ACC112 (cell line): ENCODE data around the gene SDCCAG8.

ENCODE experiments used
- H2AFZ ChIP-seq: fragments of 200-600 bp; sonication (generic); one replicate; pipeline ENCODE4 v1.6.0; 2017; ENCODE audit warnings: antibody characterized with exemption, low read length; ENCODE audit not compliant: unreplicated experiment
- H3K27ac ChIP-seq: fragments of 200-600 bp; sonication (generic); 2 replicates; pipeline ENCODE4 v1.5.1; 2014; ENCODE audit warnings: low read depth, mild to moderate bottlenecking, antibody characterized with exemption, low read length, moderate library complexity
- H3K27me3 ChIP-seq: fragments of 200-600 bp; sonication (generic); 2 replicates; pipeline ENCODE4 v1.6.1; 2014; ENCODE audit warnings: mild to moderate bottlenecking, antibody characterized with exemption, low read length, moderate library complexity, mixed read lengths; ENCODE audit not compliant: insufficient read depth
- H3K36me3 ChIP-seq: fragments of 200-600 bp; sonication (generic); 2 replicates; pipeline ENCODE4 v1.6.1; 2016; ENCODE audit warnings: mild to moderate bottlenecking, antibody characterized with exemption, low read length, moderate library complexity, mixed read lengths; ENCODE audit not compliant: insufficient read depth
- H3K4me1 ChIP-seq: fragments of 200-600 bp; sonication (generic); one replicate; pipeline ENCODE4 v1.6.1; 2016; ENCODE audit warnings: low read length, mixed read lengths; ENCODE audit not compliant: insufficient read depth, unreplicated experiment, control insufficient read depth
- H3K4me3 ChIP-seq: fragments of 200-600 bp; sonication (generic); 2 replicates; pipeline ENCODE4 v1.5.1; 2014; ENCODE audit warnings: mild to moderate bottlenecking, low read depth, low read length
- H3K79me2 ChIP-seq: fragments of 200-600 bp; sonication (generic); one replicate; pipeline ENCODE4 v1.6.0; 2016; ENCODE audit warnings: low read length; ENCODE audit not compliant: control insufficient read depth, unreplicated experiment, insufficient read depth

Gene SDCCAG8

GRCh38 chr1:243378669-243379068 lies 122.8 kb downstream of the SDCCAG8 start:
- H3K4me1 ChIP-seq = no peaks in the 10 kb centered on the region
- no peak overlapping the region for H3K27ac ChIP-seq
- H3K27me3 ChIP-seq = no peaks in the 10 kb centered on the region
- H3K79me2 ChIP-seq = no peaks in the 10 kb centered on the region
- no peak overlapping the region for H2AFZ ChIP-seq
- no peak overlapping the region for H3K4me3 ChIP-seq
- H3K36me3 ChIP-seq = peaks cover 30% of the 10 kb centered on the region

- H3K4me1 ChIP-seq = no peaks in the 10 kb centered on the region
- H3K27me3 ChIP-seq = no peaks in the 10 kb centered on the region
- no peak overlapping the region for H2AFZ ChIP-seq
- peaks cover 27% of the 10 kb centered on the region for H3K36me3 ChIP-seq
- H3K4me3 ChIP-seq = no peak overlapping the region
- H3K27ac ChIP-seq = no peak overlapping the region
- no peaks in the 10 kb centered on the region for H3K79me2 ChIP-seq
These were observed 123.4 kb downstream of the SDCCAG8 start for GRCh38 chr1:243379208-243379607.

- Histone ChIP-seq H3K4me3 (no peak overlapping the region), H3K36me3 (peaks cover 23% of the 10 kb centered on the region)
These were observed 123.9 kb downstream of the SDCCAG8 start for GRCh38 chr1:243379706-243380105.

GRCh38 chr1:243388276-243388675 lies 132.4 kb downstream of the SDCCAG8 start:
- Histone ChIP-seq H3K79me2 (no peaks in the 10 kb centered on the region), H3K27me3 (no peaks in the 10 kb centered on the region), H3K27ac (no peak overlapping the region), H2AFZ (no peak overlapping the region), H3K36me3 (no peaks in the 10 kb centered on the region; the same call in 1 of the 2 replicates), H3K4me3 (no peak overlapping the region), H3K4me1 (no peaks in the 10 kb centered on the region)

More at GRCh38 chr1:243379706-243380105, 123.9 kb downstream of the SDCCAG8 start:
- no peak overlapping the region for H2AFZ ChIP-seq
- H3K79me2 ChIP-seq = no peaks in the 10 kb centered on the region
- no peak overlapping the region for H3K27ac ChIP-seq
- no peaks in the 10 kb centered on the region for H3K4me1 ChIP-seq
- no peaks in the 10 kb centered on the region for H3K27me3 ChIP-seq

GRCh38 chr1:243390162-243390791 lies 134.4 kb downstream of the SDCCAG8 start:
- H3K36me3 ChIP-seq = peaks cover 12% of the 10 kb centered on the region; the same call in 1 of the 2 replicates
- no peak overlapping the region for H3K4me3 ChIP-seq
- no peaks in the 10 kb centered on the region for H3K27me3 ChIP-seq
- H3K4me1 ChIP-seq = no peaks in the 10 kb centered on the region
- H3K27ac ChIP-seq = no peak overlapping the region
- no peaks in the 10 kb centered on the region for H3K79me2 ChIP-seq
- H2AFZ ChIP-seq = no peak overlapping the region

- no peak overlapping the region for H2AFZ ChIP-seq
These were observed 135.5 kb downstream of the SDCCAG8 start for GRCh38 chr1:243391355-243391754.

GRCh38 chr1:243393096-243393495 lies 137.3 kb downstream of the SDCCAG8 start:
- Histone ChIP-seq H3K4me3 (no peak overlapping the region), H3K4me1 (no peaks in the 10 kb centered on the region), H3K27ac (no peak overlapping the region), H3K27me3 (no peaks in the 10 kb centered on the region), H2AFZ (no peak overlapping the region), H3K79me2 (no peaks in the 10 kb centered on the region), H3K36me3 (peaks cover 12% of the 10 kb centered on the region; the same call in 1 of the 2 replicates)

More at GRCh38 chr1:243391355-243391754, 135.5 kb downstream of the SDCCAG8 start:
- Histone ChIP-seq H3K36me3 (peaks cover 12% of the 10 kb centered on the region; the same call in 1 of the 2 replicates), H3K27me3 (no peaks in the 10 kb centered on the region), H3K79me2 (no peaks in the 10 kb centered on the region), H3K4me1 (no peaks in the 10 kb centered on the region), H3K4me3 (no peak overlapping the region), H3K27ac (no peak overlapping the region)

GRCh38 chr1:243394066-243394465 lies 138.2 kb downstream of the SDCCAG8 start:
- Histone ChIP-seq H3K79me2 (no peaks in the 10 kb centered on the region), H2AFZ (no peak overlapping the region)

GRCh38 chr1:243394601-243395464 lies 139.0 kb downstream of the SDCCAG8 start:
- no peaks in the 10 kb centered on the region for H3K4me1 ChIP-seq
- no peak overlapping the region for H3K27ac ChIP-seq
- H3K79me2 ChIP-seq = no peaks in the 10 kb centered on the region
- H2AFZ ChIP-seq = no peak overlapping the region
- H3K27me3 ChIP-seq = no peaks in the 10 kb centered on the region
- peaks cover 12% of the 10 kb centered on the region; the same call in 1 of the 2 replicates for H3K36me3 ChIP-seq
- H3K4me3 ChIP-seq = no peak overlapping the region

More at GRCh38 chr1:243394066-243394465, 138.2 kb downstream of the SDCCAG8 start:
- Histone ChIP-seq H3K4me1 (no peaks in the 10 kb centered on the region), H3K27me3 (no peaks in the 10 kb centered on the region), H3K27ac (no peak overlapping the region), H3K4me3 (no peak overlapping the region), H3K36me3 (peaks cover 12% of the 10 kb centered on the region; the same call in 1 of the 2 replicates)

GRCh38 chr1:243396424-243396823 lies 140.6 kb downstream of the SDCCAG8 start:
- Histone ChIP-seq H3K27me3 (no peaks in the 10 kb centered on the region), H2AFZ (no peak overlapping the region), H3K27ac (no peak overlapping the region), H3K36me3 (peaks cover 12% of the 10 kb centered on the region), H3K4me3 (no peak overlapping the region), H3K4me1 (no peaks in the 10 kb centered on the region), H3K79me2 (no peaks in the 10 kb centered on the region)
